GM18505 (cell line): ENCODE measurements around the gene TRA2B.

Source experiments
- ATAC-seq: cut with Tn5 transposase; IDR thresholded peaks from one replicate; pipeline ENCODE4 v1.9.1; 2021; ENCODE audit not compliant: unreplicated experiment
- POLR2A ChIP-seq: IDR thresholded peaks from 4 replicates; pipeline ENCODE4 v1.6.1; 2011; ENCODE audit warnings: borderline replicate concordance; ENCODE audit not compliant: insufficient read depth, insufficient read length; ENCODE audit errors: extremely low read depth

TRA2B gene

GRCh38 chr3:185961675-185962232 lies 23.9 kb upstream of the TRA2B start:
- ATAC-seq, result no peak
- no peak for TF ChIP-seq POLR2A

DNA sequence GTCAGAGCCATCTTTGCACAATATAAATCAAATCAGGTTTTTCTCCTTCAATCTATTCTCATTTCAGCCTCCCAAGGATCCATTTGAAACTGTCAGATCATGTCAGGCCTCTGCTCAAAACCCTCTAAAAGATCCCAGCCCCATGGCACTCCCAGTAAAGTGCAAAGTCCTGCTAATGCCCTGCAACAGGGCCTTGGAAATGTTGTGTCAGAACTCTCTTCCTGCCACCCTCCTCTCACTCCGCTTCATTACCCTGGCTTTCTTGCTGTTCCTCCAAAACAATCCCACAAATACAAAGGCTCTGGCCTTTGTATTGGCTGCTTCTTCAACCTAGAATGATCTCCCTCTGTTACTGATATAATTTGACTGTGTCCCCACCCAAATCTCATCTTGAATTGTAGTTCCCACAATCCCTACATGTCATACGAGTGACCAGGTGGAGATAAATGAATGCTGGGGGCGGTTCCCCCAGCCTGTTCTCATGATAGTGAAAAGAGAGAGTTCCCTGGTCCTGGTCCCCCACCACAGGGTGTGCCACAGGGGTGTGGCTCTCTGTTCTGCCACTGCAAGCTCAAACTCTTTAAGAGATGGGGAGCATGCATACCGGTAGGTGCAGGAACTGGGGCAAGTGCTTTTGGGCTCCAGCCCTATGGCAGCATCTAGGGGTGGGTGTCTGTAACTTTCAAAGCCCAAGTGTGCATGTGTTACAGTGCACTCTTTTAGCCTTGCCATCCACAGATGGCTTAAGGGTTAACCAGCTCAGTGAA lies 22.9 kb upstream of the TRA2B start:
- TF ChIP-seq POLR2A, result no peak
- ATAC-seq, result no peak

DNA sequence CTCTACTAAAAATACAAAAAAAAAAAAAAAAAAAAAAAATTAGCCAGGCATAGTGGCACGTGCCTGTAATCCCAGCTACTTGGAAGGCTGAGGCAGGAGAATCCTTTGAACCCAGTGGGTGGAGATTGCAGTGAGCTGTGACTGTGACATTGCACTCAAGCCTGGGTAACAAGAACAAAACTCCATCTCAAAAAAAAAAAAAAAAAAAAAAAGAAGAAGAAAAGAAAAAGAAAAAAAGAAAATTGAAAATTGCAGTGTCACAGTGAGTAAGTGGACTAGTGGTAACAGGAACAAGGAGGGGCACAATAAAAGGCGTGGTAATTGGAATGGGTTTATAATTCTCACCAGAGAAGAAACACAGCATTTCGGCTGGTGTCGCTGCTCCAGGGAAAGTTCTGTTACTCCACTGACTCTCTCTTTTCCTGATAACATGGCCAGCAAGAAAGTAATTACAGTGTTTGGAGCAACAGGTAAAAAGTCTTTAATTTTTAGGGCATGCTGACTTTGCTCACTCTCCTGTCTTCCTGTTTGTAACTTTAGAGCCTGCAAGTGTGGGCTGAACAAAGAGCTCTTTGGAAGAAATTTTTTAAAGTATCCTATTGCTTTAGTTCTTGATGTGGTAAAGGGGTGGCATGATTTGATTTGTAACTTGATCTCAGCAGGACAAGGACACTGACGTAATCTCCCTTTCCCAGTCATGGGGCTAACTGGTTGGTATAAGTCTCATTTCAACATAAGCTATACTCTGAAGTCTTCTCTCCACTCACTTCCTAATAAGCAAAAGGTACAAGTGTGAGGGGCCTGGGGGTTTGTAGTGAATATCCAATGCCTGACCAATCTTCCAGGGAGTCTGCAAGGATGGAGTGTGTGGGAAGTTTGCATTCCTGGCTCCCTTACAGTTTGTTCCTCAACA lies 22.1 kb upstream of the TRA2B start:
- no peak for TF ChIP-seq POLR2A
- no peak for ATAC-seq

- TF ChIP-seq POLR2A, result no peak
- no peak for ATAC-seq
Measured at GRCh38 chr3:185958626-185959025, 20.8 kb upstream of the TRA2B start.

GRCh38 chr3:185956244-185956643 lies 18.4 kb upstream of the TRA2B start:
- no peak for TF ChIP-seq POLR2A
- no peak for ATAC-seq

GRCh38 chr3:185954366-185954723 lies 16.5 kb upstream of the TRA2B start:
- no peak for ATAC-seq
- TF ChIP-seq POLR2A, result no peak

- no peak for ATAC-seq
- TF ChIP-seq POLR2A, result no peak
Measured at GRCh38 chr3:185950728-185951127, 12.9 kb upstream of the TRA2B start.

GRCh38 chr3:185949515-185949914 lies 11.7 kb upstream of the TRA2B start:
- TF ChIP-seq POLR2A, result no peak
- ATAC-seq, result no peak

- no peak for ATAC-seq
- TF ChIP-seq POLR2A, result no peak
Measured at GRCh38 chr3:185948292-185948691, 10.5 kb upstream of the TRA2B start.

DNA sequence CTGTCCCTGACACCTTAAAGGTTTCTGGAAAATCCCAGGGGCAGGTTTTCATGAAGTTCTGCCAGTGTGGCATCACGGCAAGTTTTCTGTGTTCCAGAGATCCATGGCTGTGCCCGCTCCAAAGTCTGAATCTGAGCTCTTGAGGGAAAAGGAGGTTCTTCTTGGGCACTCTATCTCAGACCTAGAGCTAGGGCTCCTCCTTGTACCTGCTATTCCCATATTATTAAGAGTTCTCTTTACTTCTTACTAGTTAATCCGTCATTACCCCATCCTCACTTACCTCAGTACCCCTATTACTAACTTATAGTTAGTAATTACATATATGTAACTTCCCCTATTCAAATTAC lies 5.9 kb upstream of the TRA2B start:
- ATAC-seq, result peak; percentile 10

GRCh38 chr3:185942907-185943759 lies 5.3 kb upstream of the TRA2B start:
- no peak for TF ChIP-seq POLR2A

More for the DNA sequence above, 5.9 kb upstream of the TRA2B start:
- TF ChIP-seq POLR2A, result no peak

GRCh38 chr3:185942396-185942795 lies 4.6 kb upstream of the TRA2B start:
- no peak for ATAC-seq

More at GRCh38 chr3:185942907-185943759, 5.3 kb upstream of the TRA2B start:
- peak; percentile 95 for ATAC-seq

GRCh38 chr3:185940951-185941350 lies 3.1 kb upstream of the TRA2B start:
- no peak for TF ChIP-seq POLR2A
- ATAC-seq, result no peak

More at GRCh38 chr3:185942396-185942795, 4.6 kb upstream of the TRA2B start:
- TF ChIP-seq POLR2A, result no peak
